Measurements from ENCODE around the gene SLC1A6. TPM values are rescaled to one million over a fixed set of nuclear protein-coding genes. Genes with fewer than 3 reads are reported as not detected.
"Not testable (repeated sequence)": the region's sequence is repeated elsewhere in the genome, so short reads cannot be mapped to it uniquely, and the experiment has no call there.

The SLC1A6 gene
- total RNA-seq, 1 donor from 2014 or later, result not detected

GRCh38 chr19:14961956-14962685 lies 17.5 kb downstream of the SLC1A6 start:
- H3K4me3 ChIP-seq (ENCODE audit: low read depth, low read length), result no peak overlapping the region
- TF ChIP-seq, protein P1, sequence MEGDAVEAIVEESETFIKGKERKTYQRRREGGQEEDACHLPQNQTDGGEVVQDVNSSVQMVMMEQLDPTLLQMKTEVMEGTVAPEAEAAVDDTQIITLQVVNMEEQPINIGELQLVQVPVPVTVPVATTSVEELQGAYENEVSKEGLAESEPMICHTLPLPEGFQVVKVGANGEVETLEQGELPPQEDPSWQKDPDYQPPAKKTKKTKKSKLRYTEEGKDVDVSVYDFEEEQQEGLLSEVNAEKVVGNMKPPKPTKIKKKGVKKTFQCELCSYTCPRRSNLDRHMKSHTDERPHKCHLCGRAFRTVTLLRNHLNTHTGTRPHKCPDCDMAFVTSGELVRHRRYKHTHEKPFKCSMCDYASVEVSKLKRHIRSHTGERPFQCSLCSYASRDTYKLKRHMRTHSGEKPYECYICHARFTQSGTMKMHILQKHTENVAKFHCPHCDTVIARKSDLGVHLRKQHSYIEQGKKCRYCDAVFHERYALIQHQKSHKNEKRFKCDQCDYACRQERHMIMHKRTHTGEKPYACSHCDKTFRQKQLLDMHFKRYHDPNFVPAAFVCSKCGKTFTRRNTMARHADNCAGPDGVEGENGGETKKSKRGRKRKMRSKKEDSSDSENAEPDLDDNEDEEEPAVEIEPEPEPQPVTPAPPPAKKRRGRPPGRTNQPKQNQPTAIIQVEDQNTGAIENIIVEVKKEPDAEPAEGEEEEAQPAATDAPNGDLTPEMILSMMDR (conservative IDR thresholded peaks at IDR 0.05; ENCODE audit: low read depth, low read length), result no peak
- no peak for DNase-seq (ENCODE audit: low read depth)

GRCh38 chr19:14959263-14959662 lies 20.4 kb downstream of the SLC1A6 start:
- DNase-seq (ENCODE audit: low read depth), result no peak
- no peak overlapping the region for H3K4me3 ChIP-seq (ENCODE audit: low read depth, low read length)
- TF ChIP-seq, protein P1 (conservative IDR thresholded peaks at IDR 0.05; ENCODE audit: low read depth, low read length), result no peak

DNA sequence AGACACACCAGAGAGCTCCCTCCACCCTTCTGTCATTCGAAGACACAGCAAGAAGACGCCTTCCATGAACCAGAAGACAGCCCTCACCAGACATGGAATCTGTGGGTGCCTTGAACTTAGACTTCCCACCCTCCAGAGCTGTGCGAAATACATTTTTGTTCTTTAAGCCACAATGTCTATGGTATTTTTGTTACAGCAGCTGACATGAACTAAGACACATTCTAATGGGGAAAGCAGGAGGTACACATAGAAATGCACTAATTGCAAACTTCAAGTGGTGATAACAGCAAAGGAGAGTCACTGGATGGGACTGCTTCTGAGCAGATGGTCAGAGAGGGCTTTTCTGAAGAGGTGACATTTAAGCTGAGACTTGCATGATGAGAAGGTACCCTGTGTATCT lies 22.2 kb downstream of the SLC1A6 start:
- TF ChIP-seq, protein P1 (conservative IDR thresholded peaks at IDR 0.05; ENCODE audit: low read depth, low read length), result no peak
- DNase-seq (ENCODE audit: low read depth), result no peak
- no peak overlapping the region for H3K4me3 ChIP-seq (ENCODE audit: low read depth, low read length)

- no peak overlapping the region for H3K4me3 ChIP-seq (ENCODE audit: low read depth, low read length)
- no peak for DNase-seq (ENCODE audit: low read depth)
- TF ChIP-seq, protein P1 (conservative IDR thresholded peaks at IDR 0.05; ENCODE audit: low read depth, low read length), result no peak
Measured at GRCh38 chr19:14954071-14954655, 25.5 kb downstream of the SLC1A6 start.

GRCh38 chr19:14952767-14953166 lies 26.9 kb downstream of the SLC1A6 start:
- H3K4me3 ChIP-seq (ENCODE audit: low read depth, low read length), result no peak overlapping the region
- DNase-seq (ENCODE audit: low read depth), result no peak
- TF ChIP-seq, protein P1 (conservative IDR thresholded peaks at IDR 0.05; ENCODE audit: low read depth, low read length), result no peak

DNA sequence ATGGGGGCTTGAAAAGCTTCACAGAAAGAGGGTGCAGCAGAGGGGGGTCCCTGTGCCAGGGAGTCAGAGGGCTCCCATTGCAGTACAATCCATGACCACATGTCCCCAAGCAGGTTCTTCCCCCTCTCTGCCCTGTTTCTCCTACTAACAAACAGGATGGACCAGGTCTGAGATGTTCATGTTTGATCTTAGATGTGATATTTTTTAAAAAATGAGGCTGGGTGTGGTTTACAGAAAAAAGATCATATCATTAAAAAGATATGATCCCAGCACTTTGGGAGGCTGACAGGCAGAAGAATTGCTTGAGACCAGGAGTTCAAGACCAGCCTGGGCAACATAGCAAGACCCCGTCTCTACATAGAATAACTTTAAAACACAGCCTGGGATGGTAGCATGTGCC lies 29.2 kb downstream of the SLC1A6 start:
- TF ChIP-seq, protein P1 (conservative IDR thresholded peaks at IDR 0.05; ENCODE audit: low read depth, low read length), result no peak
- H3K4me3 ChIP-seq (ENCODE audit: low read depth, low read length), result no peak overlapping the region
- DNase-seq (ENCODE audit: low read depth), result no peak

- no peak for DNase-seq (ENCODE audit: low read depth)
- TF ChIP-seq, protein P1 (conservative IDR thresholded peaks at IDR 0.05; ENCODE audit: low read depth, low read length), result no peak
- H3K4me3 ChIP-seq (ENCODE audit: low read depth, low read length), result no peak overlapping the region
Measured at GRCh38 chr19:14949876-14950275, 29.8 kb downstream of the SLC1A6 start.

GRCh38 chr19:14949413-14949812 lies 30.3 kb downstream of the SLC1A6 start:
- DNase-seq (ENCODE audit: low read depth); H3K4me3 ChIP-seq (ENCODE audit: low read depth, low read length): not testable (repeated sequence)

Measured in epithelial cell of proximal tubule (primary cell).